ENCODE measurements around the gene BOLA3.
"Not testable (repeated sequence)": the region's sequence is repeated elsewhere in the genome, so short reads cannot be mapped to it uniquely, and the experiment has no call there.

The BOLA3 gene

DNA sequence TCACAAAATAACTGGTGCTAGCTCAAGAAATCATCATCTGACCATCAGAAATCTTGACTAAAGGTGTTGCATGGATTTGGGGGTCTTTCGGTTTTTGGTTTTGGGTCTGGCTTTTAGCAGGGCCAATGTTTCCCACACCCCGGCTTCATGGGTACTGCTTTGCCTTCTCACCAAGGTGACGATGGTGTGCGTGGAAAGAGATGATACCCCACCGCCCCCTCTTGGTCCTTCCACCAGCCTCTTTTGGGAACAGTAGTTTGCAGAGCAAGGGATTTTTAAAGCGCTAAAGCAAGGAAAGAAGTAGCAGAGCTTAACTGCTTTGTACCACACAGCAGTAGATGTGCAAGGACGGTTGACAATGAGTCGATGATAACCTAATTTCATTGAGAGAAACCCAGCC lies 42.3 kb downstream of the BOLA3 start:
- no peak for DNase-seq (ENCODE audit: extremely low read depth in 1 of 2, low read depth in 1 of 2)

DNA sequence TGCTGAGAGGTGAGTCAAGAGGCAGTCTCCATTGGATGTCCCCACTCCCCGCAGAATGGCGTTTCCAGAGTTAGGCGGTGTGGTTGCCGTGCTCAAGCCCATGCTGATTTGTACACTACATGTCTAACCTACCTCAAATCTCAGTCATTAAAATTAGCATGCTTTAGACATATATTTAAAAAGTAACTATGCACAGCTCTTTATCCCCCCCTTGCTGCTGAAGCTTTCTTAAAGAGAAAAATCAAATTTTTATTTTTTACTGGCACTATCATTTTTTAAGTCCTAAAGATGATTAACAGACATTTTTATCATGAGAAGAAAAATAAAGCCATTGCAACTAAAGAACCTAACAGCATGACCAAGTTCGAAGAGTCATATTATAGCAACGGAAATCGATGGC lies 42.9 kb downstream of the BOLA3 start:
- DNase-seq (ENCODE audit: extremely low read depth in 1 of 2, low read depth in 1 of 2) = no peak

DNA sequence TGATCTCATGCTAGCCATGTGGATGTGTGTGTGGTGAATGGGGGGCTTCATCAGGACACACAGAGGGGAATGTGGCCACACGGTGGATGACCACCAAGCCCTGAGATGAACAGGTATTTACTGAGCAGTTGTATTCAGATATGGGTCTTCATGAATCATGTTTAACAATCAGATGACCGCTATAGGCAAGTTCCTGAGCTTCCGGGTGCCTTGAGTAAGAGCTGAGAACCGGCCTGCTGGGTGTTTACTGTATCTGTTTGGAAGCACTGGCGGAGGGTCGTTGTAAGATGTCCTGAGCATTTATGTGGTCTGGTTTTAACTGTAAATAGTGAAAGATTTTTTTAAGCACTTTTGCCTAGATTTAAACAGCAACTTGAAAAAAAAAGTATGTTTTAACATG lies 43.9 kb downstream of the BOLA3 start:
- no peak for DNase-seq (ENCODE audit: extremely low read depth in 1 of 2, low read depth in 1 of 2)

GRCh38 chr2:74102516-74102915 lies 45.2 kb downstream of the BOLA3 start:
- DNase-seq (ENCODE audit: extremely low read depth in 1 of 2, low read depth in 1 of 2) = no peak

DNA sequence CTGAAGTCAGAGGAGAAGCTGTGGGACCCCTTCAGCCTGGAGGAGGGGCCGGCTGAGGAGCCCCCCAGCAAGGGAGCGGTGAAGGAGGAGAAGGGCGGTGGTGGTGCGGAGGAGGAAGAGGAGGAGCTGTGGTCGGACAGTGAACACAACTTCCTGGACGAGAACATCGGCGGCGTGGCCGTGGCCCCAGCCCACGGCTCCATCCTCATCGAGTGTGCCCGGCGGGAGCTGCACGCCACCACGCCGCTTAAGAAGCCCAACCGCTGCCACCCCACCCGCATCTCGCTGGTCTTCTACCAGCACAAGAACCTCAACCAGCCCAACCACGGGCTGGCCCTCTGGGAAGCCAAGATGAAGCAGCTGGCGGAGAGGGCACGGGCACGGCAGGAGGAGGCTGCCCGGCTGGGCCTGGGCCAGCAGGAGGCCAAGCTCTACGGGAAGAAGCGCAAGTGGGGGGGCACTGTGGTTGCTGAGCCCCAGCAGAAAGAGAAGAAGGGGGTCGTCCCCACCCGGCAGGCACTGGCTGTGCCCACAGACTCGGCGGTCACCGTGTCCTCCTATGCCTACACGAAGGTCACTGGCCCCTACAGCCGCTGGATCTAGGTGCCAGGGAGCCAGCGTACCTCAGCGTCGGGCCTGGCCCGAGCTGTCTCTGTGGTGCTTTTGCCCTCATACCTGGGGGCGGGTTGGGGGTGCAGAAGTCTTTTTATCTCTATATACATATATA lies 46.0 kb downstream of the BOLA3 start:
- DNase-seq (ENCODE audit: extremely low read depth in 1 of 2, low read depth in 1 of 2) = no peak

GRCh38 chr2:74100254-74101216 lies 47.2 kb downstream of the BOLA3 start:
- DNase-seq (ENCODE audit: extremely low read depth in 1 of 2, low read depth in 1 of 2) = no peak

- no peak for DNase-seq (ENCODE audit: extremely low read depth in 1 of 2, low read depth in 1 of 2)
Measured at GRCh38 chr2:74099835-74100234, 47.9 kb downstream of the BOLA3 start.

DNA sequence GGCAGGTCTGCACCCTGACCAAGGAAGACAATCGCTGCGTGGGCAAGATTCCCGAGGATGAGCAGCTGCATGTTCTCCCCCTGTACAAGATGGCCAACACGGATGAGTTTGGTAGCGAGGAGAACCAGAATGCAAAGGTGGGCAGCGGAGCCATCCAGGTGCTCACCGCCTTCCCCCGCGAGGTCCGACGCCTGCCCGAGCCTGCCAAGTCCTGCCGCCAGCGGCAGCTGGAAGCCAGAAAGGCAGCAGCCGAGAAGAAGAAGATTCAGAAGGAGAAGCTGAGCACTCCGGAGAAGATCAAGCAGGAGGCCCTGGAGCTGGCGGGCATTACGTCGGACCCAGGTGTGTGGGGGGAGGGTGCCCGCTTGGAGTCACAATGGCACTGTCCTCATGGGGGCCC lies 48.4 kb downstream of the BOLA3 start:
- no peak for DNase-seq (ENCODE audit: extremely low read depth in 1 of 2, low read depth in 1 of 2)

- DNase-seq (ENCODE audit: extremely low read depth in 1 of 2, low read depth in 1 of 2) = no peak
Measured at GRCh38 chr2:74097574-74097973, 50.1 kb downstream of the BOLA3 start.

GRCh38 chr2:74096052-74096451 lies 51.7 kb downstream of the BOLA3 start:
- no peak for DNase-seq (ENCODE audit: extremely low read depth in 1 of 2, low read depth in 1 of 2)

GRCh38 chr2:74095632-74096031 lies 52.1 kb downstream of the BOLA3 start:
- DNase-seq (ENCODE audit: extremely low read depth in 1 of 2, low read depth in 1 of 2) = no peak

DNA sequence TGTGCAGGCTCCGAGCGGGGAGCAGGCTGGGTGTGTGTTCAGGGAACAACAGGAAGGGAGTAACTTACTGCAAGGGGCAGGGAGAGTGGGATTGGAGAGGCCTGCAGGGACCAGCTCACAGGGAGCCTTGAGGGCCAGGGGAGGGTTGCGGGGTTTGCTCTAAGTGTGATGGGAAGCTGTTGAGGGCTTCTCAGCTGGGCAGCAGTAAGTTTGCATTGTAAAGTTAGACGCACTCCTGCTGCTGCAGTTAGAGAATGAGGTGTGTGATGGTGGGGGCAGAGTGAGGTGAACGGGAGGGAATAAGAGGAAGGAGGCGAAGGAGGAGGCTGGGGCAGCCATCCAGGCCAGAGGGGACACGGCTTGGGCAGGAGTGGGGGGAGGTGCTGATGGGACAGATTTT lies 53.4 kb downstream of the BOLA3 start:
- no peak for DNase-seq (ENCODE audit: extremely low read depth in 1 of 2, low read depth in 1 of 2)

GRCh38 chr2:74093840-74094239 lies 53.9 kb downstream of the BOLA3 start:
- DNase-seq (ENCODE audit: extremely low read depth in 1 of 2, low read depth in 1 of 2) = no peak

DNA sequence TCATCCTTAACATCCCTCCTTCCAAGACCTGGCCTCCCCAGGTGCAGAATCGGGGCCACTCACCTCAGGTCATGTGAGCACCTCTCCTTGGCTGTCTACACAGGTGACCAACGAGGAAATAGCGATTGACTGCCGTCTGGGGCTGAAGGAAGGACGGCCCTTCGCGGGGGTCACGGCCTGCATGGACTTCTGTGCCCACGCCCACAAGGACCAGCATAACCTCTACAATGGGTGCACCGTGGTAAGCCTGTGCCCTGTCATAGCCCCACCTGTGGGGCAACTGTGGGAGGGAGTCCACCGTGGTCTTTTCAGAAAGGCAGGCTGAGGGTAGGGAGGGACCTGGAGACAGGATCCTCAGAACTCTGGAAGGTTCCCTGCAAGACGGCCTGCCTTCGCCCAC lies 54.3 kb downstream of the BOLA3 start:
- no peak for DNase-seq (ENCODE audit: extremely low read depth in 1 of 2, low read depth in 1 of 2)

DNA sequence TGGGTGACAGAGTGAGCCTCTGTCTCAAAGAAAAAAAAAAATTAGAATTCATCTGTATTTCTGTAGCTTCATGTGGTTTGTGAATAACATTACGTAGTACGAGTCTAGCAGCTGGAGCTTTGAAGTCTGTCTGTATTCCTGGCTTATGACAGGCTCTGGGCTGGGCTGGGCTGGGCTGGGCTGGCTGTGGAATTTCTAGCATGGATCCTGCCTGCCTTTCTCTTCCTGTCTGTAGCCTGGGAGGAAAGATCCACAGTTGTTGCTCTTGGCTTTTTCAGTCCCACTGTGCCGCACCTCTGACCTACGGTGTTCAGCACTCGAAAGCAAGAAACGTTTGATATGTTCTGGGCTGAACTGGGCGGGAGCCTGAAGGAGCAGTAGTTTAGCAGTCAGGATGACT lies 55.4 kb downstream of the BOLA3 start:
- DNase-seq (ENCODE audit: extremely low read depth in 1 of 2, low read depth in 1 of 2) = no peak

GRCh38 chr2:74091391-74091790 lies 56.3 kb downstream of the BOLA3 start:
- no peak for DNase-seq (ENCODE audit: extremely low read depth in 1 of 2, low read depth in 1 of 2)

GRCh38 chr2:74089816-74090745 lies 57.6 kb downstream of the BOLA3 start:
- DNase-seq (ENCODE audit: extremely low read depth in 1 of 2, low read depth in 1 of 2) = no peak

- DNase-seq (ENCODE audit: extremely low read depth in 1 of 2, low read depth in 1 of 2) = not testable (repeated sequence)
Measured at GRCh38 chr2:74088676-74089075, 59.0 kb downstream of the BOLA3 start.

GRCh38 chr2:74087696-74088095 lies 60.0 kb downstream of the BOLA3 start:
- no peak for DNase-seq (ENCODE audit: extremely low read depth in 1 of 2, low read depth in 1 of 2)

DNA sequence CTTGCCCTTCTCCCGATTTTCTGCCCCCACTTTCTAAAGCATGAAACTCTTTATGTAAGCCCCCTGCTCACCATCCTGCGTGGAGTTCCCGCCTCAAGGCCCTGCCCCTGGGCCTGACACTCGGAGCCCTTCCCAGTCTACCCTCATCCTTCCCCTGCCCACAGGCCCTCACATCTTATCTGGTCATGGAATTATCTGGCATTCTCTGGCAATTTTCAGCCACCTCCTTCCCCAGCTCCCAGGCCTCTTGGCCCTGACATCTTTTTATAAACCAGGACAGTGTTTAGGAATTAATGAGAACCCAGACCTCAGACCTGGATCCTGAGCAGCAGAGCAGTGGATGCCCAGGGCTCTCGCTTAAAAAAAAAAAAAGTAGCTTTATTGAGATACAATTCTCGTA lies 61.7 kb downstream of the BOLA3 start:
- no peak for DNase-seq (ENCODE audit: extremely low read depth in 1 of 2, low read depth in 1 of 2)
